HEK293 (cell line): ENCODE measurements around the gene ATP6V0A1.

ENCODE experiments used
- GLIS1 ChIP-seq: fragments of 450-650 bp; formaldehyde crosslinking; IDR thresholded peaks from 2 replicates; pipeline ENCODE4 v1.5.1; 2016; ENCODE audit warnings: missing biosample characterization, missing genetic modification characterization
- HOXD13 ChIP-seq: sonication (generic); formaldehyde crosslinking; IDR thresholded peaks from 2 replicates; pipeline ENCODE4 v1.8.0; 2022; ENCODE audit warnings: missing genetic modification reagents, borderline replicate concordance
- IKZF3 ChIP-seq: fragments of 450-650 bp; IDR thresholded peaks from 2 replicates; pipeline ENCODE4 v1.5.0; 2018; ENCODE audit warnings: missing biosample characterization, mild to moderate bottlenecking, missing genetic modification characterization, moderate library complexity
- INSM2 ChIP-seq: fragments of 450-650 bp; formaldehyde crosslinking; IDR thresholded peaks from 2 replicates; pipeline ENCODE4 v1.5.1; 2016; ENCODE audit warnings: missing biosample characterization, missing genetic modification characterization
- KLF16 ChIP-seq: fragments of 450-650 bp; formaldehyde crosslinking; IDR thresholded peaks from 2 replicates; pipeline ENCODE4 v1.5.1; 2017; ENCODE audit warnings: missing biosample characterization, missing genetic modification characterization
- KLF9 ChIP-seq: fragments of 450-650 bp; formaldehyde crosslinking; IDR thresholded peaks from 2 replicates; pipeline ENCODE4 v1.5.1; 2016; ENCODE audit warnings: missing biosample characterization, missing genetic modification characterization, low read depth
- PRDM2 ChIP-seq: fragments of 450-650 bp; formaldehyde crosslinking; IDR thresholded peaks from 2 replicates; pipeline ENCODE4 v1.5.1; 2016; ENCODE audit warnings: missing biosample characterization, missing genetic modification characterization, borderline replicate concordance
- SALL2 ChIP-seq: fragments of 450-650 bp; formaldehyde crosslinking; IDR thresholded peaks from 2 replicates; pipeline ENCODE4 v1.5.0; 2017; ENCODE audit warnings: missing biosample characterization, mild to moderate bottlenecking, missing genetic modification characterization, borderline replicate concordance
- SETDB1 ChIP-seq: IDR thresholded peaks from one replicate; pipeline ENCODE4 v1.6.1; 2017; ENCODE audit warnings: mild to moderate bottlenecking, low read length, moderate library complexity, mixed read lengths; ENCODE audit not compliant: insufficient read length
- TSHZ1 ChIP-seq: fragments of 450-650 bp; formaldehyde crosslinking; IDR thresholded peaks from 2 replicates; pipeline ENCODE4 v1.5.1; 2016; ENCODE audit warnings: missing biosample characterization, missing genetic modification characterization, borderline replicate concordance
- ZBTB20 ChIP-seq: fragments of 450-650 bp; formaldehyde crosslinking; IDR thresholded peaks from 2 replicates; pipeline ENCODE4 v1.5.1; 2016; ENCODE audit warnings: missing biosample characterization, missing genetic modification characterization
- ZBTB6 ChIP-seq: fragments of 450-650 bp; formaldehyde crosslinking; IDR thresholded peaks from 2 replicates; pipeline ENCODE4 v1.5.1; 2017; ENCODE audit warnings: missing biosample characterization, missing genetic modification characterization
- ZNF10 ChIP-seq: fragments of 450-650 bp; formaldehyde crosslinking; IDR thresholded peaks from 2 replicates; pipeline ENCODE4 v1.5.1; 2017; ENCODE audit warnings: missing biosample characterization, missing genetic modification characterization
- ZNF155 ChIP-seq: fragments of 450-650 bp; formaldehyde crosslinking; IDR thresholded peaks from 2 replicates; pipeline ENCODE4 v1.5.1; 2016; ENCODE audit warnings: missing biosample characterization, missing genetic modification characterization
- ZNF2 ChIP-seq: fragments of 450-650 bp; formaldehyde crosslinking; IDR thresholded peaks from 2 replicates; pipeline ENCODE4 v1.5.1; 2016; ENCODE audit warnings: missing biosample characterization, missing genetic modification characterization
- ZNF211 ChIP-seq: fragments of 450-650 bp; formaldehyde crosslinking; IDR thresholded peaks from 2 replicates; pipeline ENCODE4 v1.5.1; 2016; ENCODE audit warnings: low read depth, missing biosample characterization, missing genetic modification characterization
- ZNF24 ChIP-seq: fragments of 450-650 bp; formaldehyde crosslinking; IDR thresholded peaks from 2 replicates; pipeline ENCODE4 v1.5.1; 2016; ENCODE audit warnings: missing biosample characterization, missing genetic modification characterization
- ZNF350 ChIP-seq: fragments of 450-650 bp; formaldehyde crosslinking; IDR thresholded peaks from 2 replicates; pipeline ENCODE4 v1.5.0; 2017; ENCODE audit warnings: missing biosample characterization, mild to moderate bottlenecking, missing genetic modification characterization
- ZNF362 ChIP-seq: fragments of 450-650 bp; formaldehyde crosslinking; IDR thresholded peaks from 2 replicates; pipeline ENCODE4 v1.5.1; 2016; ENCODE audit warnings: missing biosample characterization, missing genetic modification characterization
- ZNF404 ChIP-seq: fragments of 450-650 bp; formaldehyde crosslinking; IDR thresholded peaks from 2 replicates; pipeline ENCODE4 v1.5.1; 2017; ENCODE audit warnings: missing biosample characterization, missing genetic modification characterization
- ZNF549 ChIP-seq: fragments of 450-650 bp; IDR thresholded peaks from 2 replicates; pipeline ENCODE4 v1.5.1; 2018; ENCODE audit warnings: missing biosample characterization, missing genetic modification characterization, mild to moderate bottlenecking, inconsistent platforms, moderate library complexity
- ZNF560 ChIP-seq: fragments of 450-650 bp; formaldehyde crosslinking; IDR thresholded peaks from 2 replicates; pipeline ENCODE4 v1.5.1; 2017; ENCODE audit warnings: missing biosample characterization, missing genetic modification characterization, borderline replicate concordance
- ZNF585B ChIP-seq: fragments of 450-650 bp; formaldehyde crosslinking; IDR thresholded peaks from 2 replicates; pipeline ENCODE4 v1.5.1; 2016; ENCODE audit warnings: missing biosample characterization, missing genetic modification characterization
- ZNF785 ChIP-seq: fragments of 450-650 bp; formaldehyde crosslinking; IDR thresholded peaks from 2 replicates; pipeline ENCODE4 v1.5.1; 2016; ENCODE audit warnings: missing biosample characterization, missing genetic modification characterization
- ZNF837 ChIP-seq: fragments of 450-650 bp; formaldehyde crosslinking; IDR thresholded peaks from 2 replicates; pipeline ENCODE4 v1.5.1; 2016; ENCODE audit warnings: missing biosample characterization, missing genetic modification characterization

Gene ATP6V0A1

GRCh38 chr17:42422958-42423712, 35.5 kb upstream of the ATP6V0A1 start, which contains the start of gene CAVIN1 (continued):
- TF ChIP-seq ZBTB6 (tag by site-specific recombination) (peak; percentile 97), ZNF155 (tag by site-specific recombination) (no peak), ZNF549 (no peak), HOXD13 (CRISPR knock-in tag) (no peak), ZNF211 (tag by site-specific recombination) (no peak), IKZF3 (tag by site-specific recombination) (peak; percentile 91), ZNF785 (tag by site-specific recombination) (no peak), ZNF24 (tag by site-specific recombination) (no peak; the same call in 1 of the 2 replicates), ZNF10 (no peak), ZNF2 (tag by site-specific recombination) (0 out of 2 replicates have a peak, but pooled peaks have one; percentile 85), ZNF404 (tag by site-specific recombination) (no peak), SALL2 (tag by site-specific recombination) (no peak), PRDM2 (tag by site-specific recombination) (no peak), ZNF350 (tag by site-specific recombination) (no peak), INSM2 (peak; percentile 63; the same call in 1 of the 2 replicates), GLIS1 (tag by site-specific recombination) (peak; percentile 62), ZNF560 (tag by site-specific recombination) (no peak), SETDB1 (no peak), KLF9 (peak; percentile 60; the same call in 1 of the 2 replicates), ZNF837 (tag by site-specific recombination) (no peak), ZNF362 (no peak), TSHZ1 (tag by site-specific recombination) (no peak), ZNF585B (tag by site-specific recombination) (no peak), ZBTB20 (peak; percentile 98), KLF16 (tag by site-specific recombination) (peak; percentile 63)
